Natural killer cell (primary cell): ENCODE measurements around the gene RALGAPB. TPM values are rescaled to one million over a fixed set of nuclear protein-coding genes. Genes with fewer than 3 reads are reported as not detected.

ENCODE experiments used
- ATAC-seq, 3 donors: fragments of 150-1000 bp in 2 of 3; fragments of 200-7000 bp in 1 of 3; cut with Tn5 transposase; 1 replicate in 1 of 3; 2 replicates in 2 of 3; pipeline ENCODE4 v1.10.0; 2021; ENCODE audit warnings: mild to moderate bottlenecking in 2 of 3, moderate library complexity in 2 of 3
- DNase-seq, 2 donors: peaks; one replicate each; pipeline versions ENCODE4 v3.0.0 to v3.0.0-alpha.2; 2013 to 2021; ENCODE audit warnings: mixed read lengths in 1 of 2
- H3K27ac ChIP-seq: one replicate; pipeline ENCODE4 v1.5.1; 2013; ENCODE audit warnings: mild to moderate bottlenecking, low read length
- H3K27me3 ChIP-seq: one replicate; pipeline ENCODE4 v1.6.1; 2013; ENCODE audit warnings: low read length; ENCODE audit not compliant: control insufficient read depth, insufficient read depth
- H3K36me3 ChIP-seq: one replicate; pipeline ENCODE4 v1.6.1; 2013; ENCODE audit warnings: low read length; ENCODE audit not compliant: control insufficient read depth, insufficient read depth
- H3K4me1 ChIP-seq: one replicate; pipeline ENCODE4 v1.6.1; 2013; ENCODE audit warnings: low read length; ENCODE audit not compliant: control insufficient read depth, insufficient read depth
- H3K4me3 ChIP-seq: one replicate; pipeline ENCODE4 v1.5.1; 2013; ENCODE audit warnings: low read length
- H3K9me3 ChIP-seq: one replicate; pipeline ENCODE4 v1.6.1; 2013; ENCODE audit warnings: low read length; ENCODE audit not compliant: control insufficient read depth, insufficient read depth
- H3K27ac Mint-ChIP-seq, 2 donors: one replicate each; pipeline ENCODE4 v1.8.0; 2022; ENCODE audit warnings: mild to moderate bottlenecking in 2 of 2, mixed read lengths in 2 of 2, moderate library complexity in 1 of 2
- H3K27me3 Mint-ChIP-seq, 2 donors: one replicate each; pipeline ENCODE4 v1.8.0; 2022; ENCODE audit warnings: low read depth in 2 of 2, mixed read lengths in 2 of 2
- H3K36me3 Mint-ChIP-seq: one replicate; pipeline ENCODE4 v1.8.0; 2022; ENCODE audit warnings: mixed read lengths
- H3K4me1 Mint-ChIP-seq, 2 donors: one replicate each; pipeline ENCODE4 v1.8.0; 2022; ENCODE audit warnings: mixed read lengths in 2 of 2
- H3K4me3 Mint-ChIP-seq: one replicate; pipeline ENCODE4 v1.8.0; 2022; ENCODE audit warnings: mild to moderate bottlenecking, moderate library complexity, mixed read lengths
- H3K9me3 Mint-ChIP-seq, 2 donors: one replicate each; pipeline ENCODE4 v1.8.0; 2022; ENCODE audit warnings: mixed read lengths in 2 of 2
- WGBS: methylation state at CpG from one replicate; pipeline ENCODE4 v1.1.7; 2013; ENCODE audit warnings: missing lambda C conversion rate; ENCODE audit not compliant: insufficient coverage; 5-methylcytosine and 5-hydroxymethylcytosine counted together
- intact Hi-C: fragments of 100-400 bp; cut with micrococcal nuclease; formaldehyde crosslinking; loops from one replicate; pipeline ENCODE4 v1.14.2; 2022
- total RNA-seq, 4 donors: library from RNA; stranded (reverse); fragments of 120-200 nt in 1 of 4; gene quantifications; one replicate each; pipeline versions ENCODE4 v1.2.3 to v1.2.4, GENCODE V29; 2013 to 2022
- TF ChIP-seq, protein P1 (sequence below): fragments of 200-600 bp; IDR thresholded peaks from one replicate; pipeline ENCODE4 v1.8.0; 2022; ENCODE audit warnings: antibody characterized with exemption

RALGAPB gene
- total RNA-seq, 3 donors from 2014 or later (not counting 1 experiment from before 2014, with no cell fraction given): 45.1 to 73.1 (median 57.4) TPM

GRCh38 chr20:38520261-38520660 lies 47.6 kb downstream of the RALGAPB start:
- intact Hi-C loops: no loop called here
- no peak for DNase-seq
- H3K4me1 ChIP-seq: no peaks in the 10 kb centered on the region

GRCh38 chr20:38523697-38524096 lies 51.1 kb downstream of the RALGAPB start:
- H3K36me3 Mint-ChIP-seq: peaks cover 17% of the 10 kb centered on the region
- no peak overlapping the region for H3K4me3 ChIP-seq
- no peaks in the 10 kb centered on the region for H3K4me1 ChIP-seq
- H3K9me3 ChIP-seq: no peaks in the 10 kb centered on the region
- H3K9me3 Mint-ChIP-seq: no peaks in the 10 kb centered on the region
- no peak overlapping the region for H3K27ac Mint-ChIP-seq
- ATAC-seq (no peak), DNase-seq (no peak)
- WGBS: 94% methylated on average over 1 of the region's 1 CpG
- H3K27me3 Mint-ChIP-seq: no peaks in the 10 kb centered on the region
- intact Hi-C loops: no loop called here
- no peak overlapping the region for H3K27ac ChIP-seq
- H3K27me3 ChIP-seq: no peaks in the 10 kb centered on the region
- peaks cover 6 to 9% of the 10 kb centered on the region in 2 donors for H3K4me1 Mint-ChIP-seq
- TF ChIP-seq, protein P1, sequence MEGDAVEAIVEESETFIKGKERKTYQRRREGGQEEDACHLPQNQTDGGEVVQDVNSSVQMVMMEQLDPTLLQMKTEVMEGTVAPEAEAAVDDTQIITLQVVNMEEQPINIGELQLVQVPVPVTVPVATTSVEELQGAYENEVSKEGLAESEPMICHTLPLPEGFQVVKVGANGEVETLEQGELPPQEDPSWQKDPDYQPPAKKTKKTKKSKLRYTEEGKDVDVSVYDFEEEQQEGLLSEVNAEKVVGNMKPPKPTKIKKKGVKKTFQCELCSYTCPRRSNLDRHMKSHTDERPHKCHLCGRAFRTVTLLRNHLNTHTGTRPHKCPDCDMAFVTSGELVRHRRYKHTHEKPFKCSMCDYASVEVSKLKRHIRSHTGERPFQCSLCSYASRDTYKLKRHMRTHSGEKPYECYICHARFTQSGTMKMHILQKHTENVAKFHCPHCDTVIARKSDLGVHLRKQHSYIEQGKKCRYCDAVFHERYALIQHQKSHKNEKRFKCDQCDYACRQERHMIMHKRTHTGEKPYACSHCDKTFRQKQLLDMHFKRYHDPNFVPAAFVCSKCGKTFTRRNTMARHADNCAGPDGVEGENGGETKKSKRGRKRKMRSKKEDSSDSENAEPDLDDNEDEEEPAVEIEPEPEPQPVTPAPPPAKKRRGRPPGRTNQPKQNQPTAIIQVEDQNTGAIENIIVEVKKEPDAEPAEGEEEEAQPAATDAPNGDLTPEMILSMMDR: no peak
- peaks cover 51% of the 10 kb centered on the region for H3K36me3 ChIP-seq
- H3K4me3 Mint-ChIP-seq: no peak overlapping the region

More at GRCh38 chr20:38520261-38520660, 47.6 kb downstream of the RALGAPB start:
- H3K27me3 ChIP-seq: no peaks in the 10 kb centered on the region
- H3K4me1 Mint-ChIP-seq: peaks cover 6 to 15% of the 10 kb centered on the region in 2 donors
- peaks cover 15% of the 10 kb centered on the region for H3K36me3 Mint-ChIP-seq
- TF ChIP-seq, protein P1: no peak
- no peak overlapping the region for H3K27ac ChIP-seq
- no peak overlapping the region for H3K4me3 ChIP-seq
- H3K4me3 Mint-ChIP-seq: no peak overlapping the region
- no peaks in the 10 kb centered on the region for H3K9me3 Mint-ChIP-seq
- H3K27me3 Mint-ChIP-seq: no peaks in the 10 kb centered on the region
- no peaks in the 10 kb centered on the region for H3K9me3 ChIP-seq
- H3K27ac Mint-ChIP-seq: no peak overlapping the region
- no peak for ATAC-seq
- peaks cover 60% of the 10 kb centered on the region for H3K36me3 ChIP-seq

DNA sequence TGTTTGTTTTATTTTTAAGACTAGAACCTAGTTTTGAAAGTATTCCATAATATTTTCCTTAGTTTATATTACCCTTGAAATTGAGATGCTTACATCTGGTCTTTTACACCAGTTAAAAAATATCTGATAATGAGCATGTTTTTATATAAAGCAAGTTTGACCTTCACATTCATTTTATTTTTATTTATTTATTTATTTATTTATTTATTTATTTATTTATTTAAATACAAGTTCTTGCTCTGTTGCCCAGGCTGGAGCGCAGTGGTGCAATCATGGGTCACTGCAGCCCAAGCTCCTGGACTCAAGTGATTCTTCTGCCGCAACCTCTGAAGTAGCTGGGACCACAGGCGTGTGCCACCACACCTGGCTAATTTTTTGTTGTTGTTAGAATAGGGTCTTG lies 55.5 kb downstream of the RALGAPB start:
- TF ChIP-seq, protein P1: no peak
- peaks cover 50% of the 10 kb centered on the region for H3K36me3 ChIP-seq
- 100% methylated on average over 3 of the region's 3 CpGs for WGBS
- H3K27ac Mint-ChIP-seq: no peak overlapping the region
- no peaks in the 10 kb centered on the region for H3K9me3 ChIP-seq
- intact Hi-C loops: no loop called here
- H3K4me1 Mint-ChIP-seq: peaks cover 4 to 10% of the 10 kb centered on the region in 2 donors
- no peaks in the 10 kb centered on the region for H3K27me3 Mint-ChIP-seq
- ATAC-seq (no peak), DNase-seq (no peak)
- H3K4me3 Mint-ChIP-seq: no peak overlapping the region
- H3K36me3 Mint-ChIP-seq: peaks cover 11% of the 10 kb centered on the region
- no peak overlapping the region for H3K4me3 ChIP-seq
- H3K9me3 Mint-ChIP-seq: no peaks in the 10 kb centered on the region
- no peaks in the 10 kb centered on the region for H3K27me3 ChIP-seq
- no peaks in the 10 kb centered on the region for H3K4me1 ChIP-seq
- H3K27ac ChIP-seq: no peak overlapping the region

GRCh38 chr20:38531021-38531420 lies 58.4 kb downstream of the RALGAPB start:
- TF ChIP-seq, protein P1: no peak

More at GRCh38 chr20:38531021-38531420, 58.4 kb downstream of the RALGAPB start:
- Mint-ChIP-seq H3K36me3 (peaks cover 13% of the 10 kb centered on the region), H3K27me3 (no peaks in the 10 kb centered on the region), H3K9me3 (no peaks in the 10 kb centered on the region), H3K4me3 (no peak overlapping the region), H3K4me1 (peaks cover 11 to 12% of the 10 kb centered on the region in 2 donors), H3K27ac (no peak overlapping the region)
- no peak overlapping the region for H3K27ac ChIP-seq
- no peaks in the 10 kb centered on the region for H3K9me3 ChIP-seq
- no peak overlapping the region for H3K4me3 ChIP-seq
- no peaks in the 10 kb centered on the region for H3K4me1 ChIP-seq
- no peak for DNase-seq
- intact Hi-C loops: no loop called here
- no peaks in the 10 kb centered on the region for H3K27me3 ChIP-seq
- ATAC-seq: no peak
- 100% methylated on average over 1 of the region's 1 CpG for WGBS
- H3K36me3 ChIP-seq: peaks cover 57% of the 10 kb centered on the region
